Panc1 (cell line): ENCODE measurements around the gene FTO. TPM values are rescaled to one million over a fixed set of nuclear protein-coding genes. Genes with fewer than 3 reads are reported as not detected.

ENCODE experiments used
- ATAC-seq: fragments of 200-7000 bp; cut with Tn5 transposase; 2 replicates; pipeline ENCODE4 v1.9.1; 2020; ENCODE audit warnings: mild to moderate bottlenecking, moderate library complexity
- BruUV-seq: library from RNA; stranded (reverse); fragments of 400-500 nt; replicated peaks from 2 replicates; lab custom pipeline; 2021; lab: Mats Ljungman, UMichigan
- CTCF ChIA-PET: fragments of 300-600 bp; sonication (Branson Sonifier 250); formaldehyde crosslinking; loops from one replicate; lab custom pipeline; 2022; ENCODE audit warnings: antibody characterized with exemption; lab: Charles Lee
- POLR2A ChIA-PET: fragments of 300-600 bp; sonication (Branson Sonifier 250); formaldehyde crosslinking; loops from one replicate; lab custom pipeline; 2022; ENCODE audit warnings: antibody characterized with exemption; lab: Charles Lee
- DNase-seq: peaks from one replicate; pipeline ENCODE4 v3.0.0-alpha.2; 2010; ENCODE audit warnings: low read depth, low spot score
- H3K27ac ChIP-seq: 2 replicates; pipeline ENCODE4 v1.5.1; 2011; ENCODE audit warnings: mild to moderate bottlenecking, low read length, inconsistent platforms
- H3K27me3 ChIP-seq: fragments of 200-500 bp; sonication (Bioruptor generic); 2 replicates; pipeline ENCODE4 v1.6.0; 2014; ENCODE audit warnings: low read length, inconsistent platforms; ENCODE audit not compliant: control insufficient read depth, insufficient read depth
- H3K36me3 ChIP-seq: fragments of 200-500 bp; sonication (Bioruptor generic); 2 replicates; pipeline ENCODE4 v1.5.1; 2014; ENCODE audit warnings: inconsistent platforms, mild to moderate bottlenecking, low read length, moderate library complexity; ENCODE audit not compliant: control insufficient read depth, insufficient read depth
- H3K4me1 ChIP-seq: 2 replicates; pipeline ENCODE4 v1.5.1; 2011; ENCODE audit warnings: inconsistent platforms, mild to moderate bottlenecking, low read length, moderate library complexity; ENCODE audit not compliant: control insufficient read depth, insufficient read depth
- H3K4me3 ChIP-seq, 2 experiments: 2 replicates each; pipeline ENCODE4 v1.5.1; 2011 to 2012; ENCODE audit warnings: low read depth in 2 of 2, low read length in 2 of 2, mild to moderate bottlenecking in 2 of 2, inconsistent platforms in 1 of 2, moderate library complexity in 1 of 2
- H3K9me3 ChIP-seq: fragments of 200-500 bp; sonication (Bioruptor generic); 2 replicates; pipeline ENCODE4 v1.5.1; 2014; ENCODE audit warnings: low read depth, mild to moderate bottlenecking, inconsistent platforms, low read length, moderate library complexity; ENCODE audit not compliant: control insufficient read depth, insufficient read depth
- POLR2AphosphoS5 ChIP-seq: IDR thresholded peaks from 2 replicates; pipeline ENCODE4 v1.6.1; 2012; ENCODE audit warnings: mild to moderate bottlenecking, low read depth, low read length, moderate library complexity
- REST ChIP-seq, 2 experiments: IDR thresholded peaks; 2 replicates each; pipeline ENCODE4 v1.6.1; 2011 to 2012; ENCODE audit warnings: low read depth in 2 of 2, control low read depth in 1 of 2, low read length in 1 of 2, mild to moderate bottlenecking in 1 of 2, moderate library complexity in 1 of 2; ENCODE audit not compliant: insufficient read depth in 1 of 2
- SIN3A ChIP-seq: IDR thresholded peaks from 2 replicates; pipeline ENCODE4 v1.6.1; 2012; ENCODE audit warnings: low read depth, mild to moderate bottlenecking, low read length, moderate library complexity, borderline replicate concordance; ENCODE audit not compliant: insufficient read depth
- TCF7L2 ChIP-seq: IDR thresholded peaks from 2 replicates; pipeline ENCODE4 v1.6.1; 2011; ENCODE audit warnings: mild to moderate bottlenecking, low read depth, low read length, inconsistent platforms
- in situ Hi-C: cut with HindIII; loops from 2 replicates; pipeline ENCODE4 v1.10.0; 2016; ENCODE audit warnings: low sequenced_read_pairs, low pct_unique_long_range_greater_than_20kb
- intact Hi-C: fragments of 100-400 bp; cut with micrococcal nuclease; formaldehyde crosslinking; loops from one replicate; pipeline ENCODE4 v1.10.0; 2022; ENCODE audit not compliant: unreplicated experiment
- total RNA-seq: library from RNA; stranded (reverse); gene quantifications from one replicate; pipeline ENCODE4 v1.2.1, GENCODE V29; 2021; ENCODE audit not compliant: unreplicated experiment
- TF ChIP-seq, protein P1 (sequence below): fragments of 450-650 bp; IDR thresholded peaks from 2 replicates; pipeline ENCODE4 v1.5.1; 2017; ENCODE audit warnings: mild to moderate bottlenecking

Gene FTO
- total RNA-seq, 1 experiment from 2014 or later: 38.2 TPM

GRCh38 chr16:54053891-54054820, 350.2 kb downstream of the FTO start:
- Histone ChIP-seq H3K27me3 (no peaks in the 10 kb centered on the region), H3K4me1 (no peaks in the 10 kb centered on the region), H3K9me3 (no peaks in the 10 kb centered on the region; the same call in 1 of the 2 replicates), H3K36me3 (no peaks in the 10 kb centered on the region), H3K27ac (no peak overlapping the region), H3K4me3 (no peak overlapping the region)
- TF ChIP-seq, protein P1, sequence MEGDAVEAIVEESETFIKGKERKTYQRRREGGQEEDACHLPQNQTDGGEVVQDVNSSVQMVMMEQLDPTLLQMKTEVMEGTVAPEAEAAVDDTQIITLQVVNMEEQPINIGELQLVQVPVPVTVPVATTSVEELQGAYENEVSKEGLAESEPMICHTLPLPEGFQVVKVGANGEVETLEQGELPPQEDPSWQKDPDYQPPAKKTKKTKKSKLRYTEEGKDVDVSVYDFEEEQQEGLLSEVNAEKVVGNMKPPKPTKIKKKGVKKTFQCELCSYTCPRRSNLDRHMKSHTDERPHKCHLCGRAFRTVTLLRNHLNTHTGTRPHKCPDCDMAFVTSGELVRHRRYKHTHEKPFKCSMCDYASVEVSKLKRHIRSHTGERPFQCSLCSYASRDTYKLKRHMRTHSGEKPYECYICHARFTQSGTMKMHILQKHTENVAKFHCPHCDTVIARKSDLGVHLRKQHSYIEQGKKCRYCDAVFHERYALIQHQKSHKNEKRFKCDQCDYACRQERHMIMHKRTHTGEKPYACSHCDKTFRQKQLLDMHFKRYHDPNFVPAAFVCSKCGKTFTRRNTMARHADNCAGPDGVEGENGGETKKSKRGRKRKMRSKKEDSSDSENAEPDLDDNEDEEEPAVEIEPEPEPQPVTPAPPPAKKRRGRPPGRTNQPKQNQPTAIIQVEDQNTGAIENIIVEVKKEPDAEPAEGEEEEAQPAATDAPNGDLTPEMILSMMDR: no peak
- TF ChIP-seq TCF7L2: no peak
- TF ChIP-seq POLR2AphosphoS5: no peak
- no peak for TF ChIP-seq SIN3A
- no peak for TF ChIP-seq REST (IDR thresholded peaks at IDR 0.05; ENCODE audit: insufficient read depth in 1 of 2, low read depth in 2 of 2, low read length in 1 of 2)
- ATAC-seq: no peak
- ChIA-PET POLR2A (interaction anchor here (0.6 kb wide), 2 partner anchors 88 to 836 kb away, joined by 3 to 13 read pairs; no protein-coding TSS in a partner anchor), CTCF (no interaction called here)
- no TSS peak for BruUV-seq
- intact Hi-C loops (no loop called here), in situ Hi-C loops (no loop called here)
- DNase-seq: no peak

DNA sequence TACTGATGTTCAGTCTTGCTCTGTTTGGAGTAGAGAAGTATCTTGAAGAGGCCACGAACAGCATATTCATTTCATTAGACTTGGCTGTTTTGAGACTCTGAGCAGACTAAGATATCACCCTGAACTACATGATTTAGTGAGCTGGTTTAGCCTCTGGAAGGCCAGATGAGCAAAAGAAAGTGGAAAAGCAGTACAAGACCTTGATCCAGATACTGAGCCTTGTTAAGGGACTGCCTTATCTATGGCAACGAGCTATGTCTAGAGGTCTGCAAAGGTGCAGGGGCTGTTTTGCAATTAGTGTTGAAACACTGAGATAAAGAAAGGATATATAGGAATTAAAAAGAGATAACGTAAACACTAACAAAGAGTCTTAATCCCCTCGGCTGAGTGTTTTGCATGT, 351.2 kb downstream of the FTO start:
- DNase-seq (no peak), ATAC-seq (no peak)
- Histone ChIP-seq H3K27ac (no peak overlapping the region), H3K27me3 (no peaks in the 10 kb centered on the region), H3K36me3 (no peaks in the 10 kb centered on the region), H3K4me1 (no peaks in the 10 kb centered on the region), H3K9me3 (no peaks in the 10 kb centered on the region; the same call in 1 of the 2 replicates), H3K4me3 (no peak overlapping the region)
- TF ChIP-seq, protein P1: no peak
- TF ChIP-seq POLR2AphosphoS5 (no peak), SIN3A (no peak), REST (IDR thresholded peaks at IDR 0.05; ENCODE audit: insufficient read depth in 1 of 2, low read depth in 2 of 2, low read length in 1 of 2) (no peak), TCF7L2 (no peak)
- in situ Hi-C loops: no loop called here
- ChIA-PET POLR2A (no interaction called here), CTCF (no interaction called here)
- intact Hi-C loops: no loop called here
- BruUV-seq: no TSS peak
